ENCODE measurements around the gene RPH3AL. TPM values are rescaled to one million over a fixed set of nuclear protein-coding genes. Genes with fewer than 3 reads are reported as not detected.

RPH3AL gene
- total RNA-seq, 4 donors from 2014 or later = 6.3 to 14.4 (median 10.8) TPM

GRCh38 chr17:266701-267667 is 85.6 kb downstream of the RPH3AL start:
- intact Hi-C loops (cut with DNase I; ENCODE audit: low total_unique reads) = loop anchor here (5.0 kb wide), 1 partner anchor 35 kb away; no protein-coding TSS in a partner anchor
- no peaks in the 10 kb centered on the region for H3K9me3 ChIP-seq

GRCh38 chr17:266219-266618 is 86.4 kb downstream of the RPH3AL start:
- Histone ChIP-seq H3K27me3 (no peaks in the 10 kb centered on the region), H3K4me3 (no peak overlapping the region), H3K9me3 (no peaks in the 10 kb centered on the region), H3K36me3 (no peaks in the 10 kb centered on the region), H3K27ac (peak overlapping the region; percentile 46 to 79 (median 66)), H3K4me1 (peaks cover 16 to 20% of the 10 kb centered on the region in 2 donors)
- TF ChIP-seq POLR2A (IDR thresholded peaks at IDR 0.05) = no peak
- TF ChIP-seq, protein P1, sequence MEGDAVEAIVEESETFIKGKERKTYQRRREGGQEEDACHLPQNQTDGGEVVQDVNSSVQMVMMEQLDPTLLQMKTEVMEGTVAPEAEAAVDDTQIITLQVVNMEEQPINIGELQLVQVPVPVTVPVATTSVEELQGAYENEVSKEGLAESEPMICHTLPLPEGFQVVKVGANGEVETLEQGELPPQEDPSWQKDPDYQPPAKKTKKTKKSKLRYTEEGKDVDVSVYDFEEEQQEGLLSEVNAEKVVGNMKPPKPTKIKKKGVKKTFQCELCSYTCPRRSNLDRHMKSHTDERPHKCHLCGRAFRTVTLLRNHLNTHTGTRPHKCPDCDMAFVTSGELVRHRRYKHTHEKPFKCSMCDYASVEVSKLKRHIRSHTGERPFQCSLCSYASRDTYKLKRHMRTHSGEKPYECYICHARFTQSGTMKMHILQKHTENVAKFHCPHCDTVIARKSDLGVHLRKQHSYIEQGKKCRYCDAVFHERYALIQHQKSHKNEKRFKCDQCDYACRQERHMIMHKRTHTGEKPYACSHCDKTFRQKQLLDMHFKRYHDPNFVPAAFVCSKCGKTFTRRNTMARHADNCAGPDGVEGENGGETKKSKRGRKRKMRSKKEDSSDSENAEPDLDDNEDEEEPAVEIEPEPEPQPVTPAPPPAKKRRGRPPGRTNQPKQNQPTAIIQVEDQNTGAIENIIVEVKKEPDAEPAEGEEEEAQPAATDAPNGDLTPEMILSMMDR (IDR thresholded peaks at IDR 0.05 in 4 of 5, conservative IDR thresholded peaks at IDR 0.05 in 1 of 5) = no peak
- ATAC-seq (no peak), DNase-seq (no peak)
- in situ Hi-C loops (cut with MboI; ENCODE audit: low sequenced_read_pairs in 4 of 4) (loop anchor here in 1 of 4 donors (10.0 kb wide), 1 partner anchor 129 kb away; no protein-coding TSS in a partner anchor), intact Hi-C loops (cut with DNase I; ENCODE audit: low total_unique reads) (loop anchor here (5.0 kb wide), 1 partner anchor 36 kb away; no protein-coding TSS in a partner anchor)

More at GRCh38 chr17:266701-267667, 85.6 kb downstream of the RPH3AL start:
- ATAC-seq = peak; percentile 58 to 75
- peak in 1 of 2 donors; percentile 24 for DNase-seq
- Histone ChIP-seq H3K27me3 (no peaks in the 10 kb centered on the region), H3K4me1 (peaks cover 16 to 20% of the 10 kb centered on the region in 2 donors), H3K27ac (peak overlapping the region; percentile 46 to 79 (median 66)), H3K4me3 (peak overlapping the region in 3 of 4 donors; percentile 12 to 22 (median 20)), H3K36me3 (no peaks in the 10 kb centered on the region)
- TF ChIP-seq, protein P1 (IDR thresholded peaks at IDR 0.05 in 4 of 5, conservative IDR thresholded peaks at IDR 0.05 in 1 of 5) = no peak
- peak in 1 of 2 donors; percentile 33 for TF ChIP-seq POLR2A (IDR thresholded peaks at IDR 0.05)
- in situ Hi-C loops (cut with MboI; ENCODE audit: low sequenced_read_pairs in 4 of 4) = loop anchor here in 1 of 4 donors (10.0 kb wide), 1 partner anchor 128 kb away; no protein-coding TSS in a partner anchor

GRCh38 chr17:265718-266117 is 86.9 kb downstream of the RPH3AL start:
- H3K9me3 ChIP-seq = no peaks in the 10 kb centered on the region
- peaks cover 16 to 20% of the 10 kb centered on the region in 2 donors for H3K4me1 ChIP-seq
- no peak overlapping the region for H3K4me3 ChIP-seq
- DNase-seq (no peak), ATAC-seq (no peak)
- peak overlapping the region; percentile 12 to 79 (median 66) for H3K27ac ChIP-seq
- intact Hi-C loops (cut with DNase I; ENCODE audit: low total_unique reads) = loop anchor here (5.0 kb wide), 1 partner anchor 37 kb away; no protein-coding TSS in a partner anchor
- no peaks in the 10 kb centered on the region for H3K27me3 ChIP-seq
- TF ChIP-seq, protein P1 (IDR thresholded peaks at IDR 0.05 in 4 of 5, conservative IDR thresholded peaks at IDR 0.05 in 1 of 5) = no peak
- TF ChIP-seq POLR2A (IDR thresholded peaks at IDR 0.05) = no peak
- no peaks in the 10 kb centered on the region for H3K36me3 ChIP-seq
- in situ Hi-C loops (cut with MboI; ENCODE audit: low sequenced_read_pairs in 4 of 4) = loop anchor here in 1 of 4 donors (10.0 kb wide), 1 partner anchor 129 kb away; no protein-coding TSS in a partner anchor

- H3K4me3 ChIP-seq = no peak overlapping the region
- no peak for DNase-seq
- H3K27me3 ChIP-seq = no peaks in the 10 kb centered on the region
- in situ Hi-C loops (cut with MboI; ENCODE audit: low sequenced_read_pairs in 4 of 4) = loop anchor here in 1 of 4 donors (10.0 kb wide), 1 partner anchor 131 kb away; no protein-coding TSS in a partner anchor
- ATAC-seq = no peak
- no peak for TF ChIP-seq POLR2A (IDR thresholded peaks at IDR 0.05)
- TF ChIP-seq, protein P1 (IDR thresholded peaks at IDR 0.05 in 4 of 5, conservative IDR thresholded peaks at IDR 0.05 in 1 of 5) = no peak
- H3K4me1 ChIP-seq = peaks cover 16 to 20% of the 10 kb centered on the region in 2 donors
- no peaks in the 10 kb centered on the region for H3K36me3 ChIP-seq
- peak overlapping the region in 1 of 4 donors; percentile 23 for H3K27ac ChIP-seq
- intact Hi-C loops (cut with DNase I; ENCODE audit: low total_unique reads) = no loop called here
- no peaks in the 10 kb centered on the region for H3K9me3 ChIP-seq
These were observed 88.8 kb downstream of the RPH3AL start for GRCh38 chr17:263773-264172.

Data from gastrocnemius medialis (tissue), 4 donors.